ENCODE measurements around the gene SKOR1. TPM values are rescaled to one million over a fixed set of nuclear protein-coding genes. Genes with fewer than 3 reads are reported as not detected.

SKOR1 gene
- total RNA-seq, 2 donors from 2014 or later = 0.12 TPM; not detected in 1

DNA sequence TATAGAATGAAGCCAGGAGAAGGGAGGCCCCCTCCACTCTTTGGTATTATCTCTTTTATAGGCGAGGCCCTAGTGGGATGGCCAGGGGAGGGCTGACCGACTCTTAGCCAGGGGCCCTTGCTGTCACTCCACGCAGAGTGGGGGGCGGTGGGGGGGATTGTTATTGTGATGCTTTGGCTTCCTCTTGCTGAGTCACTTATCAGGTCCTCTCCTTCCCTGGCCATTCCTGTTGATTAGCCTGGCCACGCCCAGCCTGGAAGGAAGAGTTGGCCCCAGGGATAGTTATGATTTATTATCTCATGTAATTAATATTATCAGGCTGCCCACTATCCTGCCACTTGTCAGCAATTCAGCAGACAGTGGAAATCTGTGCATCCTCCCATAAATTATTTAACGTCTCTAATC is 25.5 kb upstream of the SKOR1 start:
- H3K9me3 ChIP-seq = peaks cover 0 to 8% of the 10 kb centered on the region in 2 donors
- H3K27ac ChIP-seq = no peak overlapping the region
- no peaks in the 10 kb centered on the region for H3K27me3 ChIP-seq
- DNase-seq (ENCODE audit: low spot score) = no peak
- H3K4me1 ChIP-seq = peaks cover 0 to 4% of the 10 kb centered on the region in 2 donors
- no peak overlapping the region for H3K4me3 ChIP-seq
- no peaks in the 10 kb centered on the region for H3K36me3 ChIP-seq
- TF ChIP-seq CTCF (IDR thresholded peaks at IDR 0.05) = no peak

DNA sequence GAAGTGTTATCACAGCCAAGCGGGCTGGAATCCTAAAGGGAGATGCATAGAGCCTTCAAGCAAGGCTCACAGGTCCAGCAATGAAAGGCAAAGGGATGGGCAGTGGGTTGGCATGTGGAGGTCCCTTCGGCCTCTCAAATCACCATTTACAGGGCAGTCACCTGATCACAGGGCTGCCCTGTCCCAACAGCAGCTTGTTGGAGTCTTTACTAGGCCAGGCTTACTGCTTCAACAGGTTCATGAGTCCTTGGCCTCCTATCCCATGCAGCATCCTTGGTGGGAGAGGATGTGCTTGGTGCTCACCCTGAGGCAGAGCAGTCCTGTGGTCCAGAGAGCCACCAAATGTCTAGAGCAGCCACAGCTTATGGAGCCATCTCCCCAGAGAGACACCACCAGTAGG is 24.2 kb upstream of the SKOR1 start:
- H3K27ac ChIP-seq = no peak overlapping the region

GRCh38 chr15:67801926-67802914 is 23.1 kb upstream of the SKOR1 start:
- Histone ChIP-seq H3K4me3 (no peak overlapping the region), H3K4me1 (peaks cover 0 to 4% of the 10 kb centered on the region in 2 donors), H3K27ac (no peak overlapping the region), H3K27me3 (no peaks in the 10 kb centered on the region), H3K9me3 (no peaks in the 10 kb centered on the region), H3K36me3 (no peaks in the 10 kb centered on the region)
- no peak for DNase-seq (ENCODE audit: low spot score)
- no peak for TF ChIP-seq CTCF (IDR thresholded peaks at IDR 0.05)

More for the DNA sequence above, 24.2 kb upstream of the SKOR1 start:
- Histone ChIP-seq H3K36me3 (no peaks in the 10 kb centered on the region), H3K4me1 (peaks cover 0 to 4% of the 10 kb centered on the region in 2 donors), H3K27me3 (no peaks in the 10 kb centered on the region), H3K4me3 (no peak overlapping the region), H3K9me3 (no peaks in the 10 kb centered on the region)
- TF ChIP-seq CTCF (IDR thresholded peaks at IDR 0.05) = no peak
- no peak for DNase-seq (ENCODE audit: low spot score)

GRCh38 chr15:67803299-67803698 is 22.0 kb upstream of the SKOR1 start:
- Histone ChIP-seq H3K36me3 (no peaks in the 10 kb centered on the region), H3K27me3 (no peaks in the 10 kb centered on the region), H3K4me3 (no peak overlapping the region), H3K9me3 (no peaks in the 10 kb centered on the region), H3K4me1 (peaks cover 0 to 4% of the 10 kb centered on the region in 2 donors), H3K27ac (no peak overlapping the region)
- no peak for DNase-seq (ENCODE audit: low spot score)
- no peak for TF ChIP-seq CTCF (IDR thresholded peaks at IDR 0.05)

- no peaks in the 10 kb centered on the region for H3K27me3 ChIP-seq
- H3K36me3 ChIP-seq = no peaks in the 10 kb centered on the region
- DNase-seq (ENCODE audit: low spot score) = no peak
- peaks cover 0 to 4% of the 10 kb centered on the region in 2 donors for H3K4me1 ChIP-seq
- H3K4me3 ChIP-seq = no peak overlapping the region
- H3K9me3 ChIP-seq = no peaks in the 10 kb centered on the region
- no peak for TF ChIP-seq CTCF (IDR thresholded peaks at IDR 0.05)
- no peak overlapping the region for H3K27ac ChIP-seq
Observed at GRCh38 chr15:67803996-67804843, 21.1 kb upstream of the SKOR1 start.

Measured in right atrium auricular region (tissue), 2 donors.